C4-2B (cell line): Measurements from ENCODE around the gene SH3RF2.

Experiments used
- CTCF ChIP-seq: fragments of 450-650 bp; conservative IDR thresholded peaks from 2 replicates; pipeline ENCODE4 v1.5.1; 2017; ENCODE audit warnings: mild to moderate bottlenecking
- ZFX ChIP-seq: fragments of 450-650 bp; IDR thresholded peaks from 2 replicates; pipeline ENCODE4 v1.6.1; 2017

DNA sequence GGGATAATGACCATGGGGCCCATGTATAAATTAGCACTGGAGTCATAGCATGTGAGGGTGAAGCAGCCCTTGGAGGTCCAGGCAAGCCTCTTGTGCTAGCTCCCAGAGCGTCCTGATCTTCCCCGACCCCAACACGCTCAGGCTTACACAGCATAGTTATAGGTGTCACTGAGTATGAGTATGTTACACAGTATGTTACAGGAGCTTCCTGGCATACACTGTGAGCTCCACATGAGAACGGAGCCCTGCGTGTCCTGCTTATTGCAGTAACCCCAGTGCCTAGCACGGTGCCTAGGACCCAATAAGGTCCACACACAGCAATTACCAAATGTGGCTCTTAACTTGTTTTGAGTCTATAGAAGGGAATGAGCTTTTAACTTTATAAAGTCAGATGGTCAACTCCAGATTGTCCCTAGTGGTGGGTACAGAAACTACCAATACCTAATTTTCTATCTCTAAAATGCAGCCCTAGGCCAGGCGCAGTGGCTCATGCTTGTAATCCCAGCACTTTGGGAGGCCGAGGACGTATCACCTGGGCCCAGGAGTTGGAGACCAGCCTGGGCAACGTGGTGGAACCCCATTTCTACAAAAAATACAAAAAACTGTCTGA lies 104.9 kb downstream of the SH3RF2 start:
- peak; percentile 70 for TF ChIP-seq CTCF
- no peak for TF ChIP-seq ZFX
